ENCODE data around the gene CAPN10. TPM values are rescaled to one million over a fixed set of nuclear protein-coding genes. Genes with fewer than 3 reads are reported as not detected.

CAPN10 gene
- total RNA-seq, 2 donors from 2014 or later = 64.2 to 82.9 TPM

DNA sequence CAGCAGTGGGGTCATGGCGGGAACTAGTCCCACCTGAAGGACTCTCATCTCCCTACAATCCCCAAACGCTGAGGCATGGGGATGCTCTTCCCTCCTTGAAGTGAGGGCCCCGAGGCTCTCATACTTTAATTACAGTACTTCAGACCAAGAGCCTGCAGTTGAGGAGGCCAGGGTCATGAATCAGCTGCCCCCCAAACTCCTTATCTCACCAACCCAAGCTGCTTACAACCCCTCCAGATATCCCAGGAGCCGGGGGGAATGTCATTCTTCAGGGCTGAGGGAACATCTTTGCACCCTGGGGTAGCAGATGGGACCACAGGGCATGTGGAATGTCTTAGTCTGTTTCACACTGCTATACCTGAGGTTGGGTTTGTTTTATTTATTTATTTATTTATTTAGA, 2.8 kb upstream of the CAPN10 start:
- H3K4me1 Mint-ChIP-seq = peaks cover 44% of the 10 kb centered on the region
- peak overlapping the region; percentile 43 for H3K27ac Mint-ChIP-seq
- no peaks in the 10 kb centered on the region for H3K9me3 ChIP-seq (ENCODE audit: control insufficient read depth, low read length, poor library complexity, severe bottlenecking)
- H3K4me3 Mint-ChIP-seq = no peak overlapping the region
- peaks cover 4% of the 10 kb centered on the region for H3K36me3 Mint-ChIP-seq (ENCODE audit: low read depth)
- DNase-seq = no peak
- no peaks in the 10 kb centered on the region for H3K27me3 Mint-ChIP-seq
- no peak for ATAC-seq

DNA sequence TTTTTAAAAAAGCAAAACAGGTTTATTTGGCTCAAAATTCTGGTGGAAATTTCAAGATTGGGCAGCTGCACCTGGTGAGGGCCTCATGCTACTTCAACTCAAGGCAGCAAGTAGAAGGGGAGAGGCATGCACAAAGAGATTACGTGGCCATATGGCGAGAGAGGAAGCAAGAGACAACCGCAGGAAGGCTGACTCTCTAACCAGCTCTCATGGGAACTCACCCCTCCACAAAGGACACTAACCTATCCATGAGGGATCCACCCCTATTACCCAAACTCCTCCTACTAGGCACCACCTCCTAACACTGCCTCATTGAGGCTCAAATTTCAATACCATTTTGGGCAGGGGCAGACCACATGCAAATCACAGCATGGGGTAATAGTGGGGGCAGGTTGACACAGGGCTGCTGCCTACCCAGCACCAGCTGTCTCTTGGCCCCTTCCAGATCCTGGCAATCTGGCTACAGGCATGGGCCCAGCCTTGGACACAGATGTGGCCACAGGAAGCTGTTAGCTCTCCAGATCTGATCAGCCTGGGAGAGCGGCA, 2.0 kb upstream of the CAPN10 start:
- Mint-ChIP-seq H3K4me3 (peak overlapping the region; percentile 94), H3K27ac (peak overlapping the region; percentile 96), H3K36me3 (ENCODE audit: low read depth) (peaks cover 4% of the 10 kb centered on the region), H3K27me3 (no peaks in the 10 kb centered on the region), H3K4me1 (peaks cover 43% of the 10 kb centered on the region)
- DNase-seq = no peak
- ATAC-seq = no peak
- no peaks in the 10 kb centered on the region for H3K9me3 ChIP-seq (ENCODE audit: control insufficient read depth, low read length, poor library complexity, severe bottlenecking)

DNA sequence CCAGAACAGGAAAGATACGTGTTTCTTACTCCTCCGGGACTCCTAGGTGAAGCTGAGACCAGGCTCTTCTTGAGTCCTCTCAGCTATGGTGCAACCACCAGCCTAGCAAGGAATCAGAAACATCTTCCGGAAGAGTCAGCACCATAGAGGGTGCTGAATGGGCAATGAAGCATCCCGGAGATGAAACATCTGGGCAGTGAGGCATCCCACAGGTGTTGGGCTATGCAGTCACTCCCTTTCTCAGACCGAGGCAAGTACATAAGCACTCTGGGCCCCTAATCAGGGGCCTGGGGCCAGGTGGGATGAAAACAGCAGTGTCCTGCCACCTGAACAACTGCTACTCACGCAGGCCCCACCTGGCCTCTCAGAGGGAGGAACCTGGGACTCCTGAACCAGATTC, 1.4 kb upstream of the CAPN10 start:
- Mint-ChIP-seq H3K27ac (peak overlapping the region; percentile 96), H3K4me3 (peak overlapping the region; percentile 94), H3K36me3 (ENCODE audit: low read depth) (peaks cover 4% of the 10 kb centered on the region), H3K4me1 (peaks cover 37% of the 10 kb centered on the region), H3K27me3 (no peaks in the 10 kb centered on the region)
- H3K9me3 ChIP-seq (ENCODE audit: control insufficient read depth, low read length, poor library complexity, severe bottlenecking) = no peaks in the 10 kb centered on the region
- ATAC-seq (no peak), DNase-seq (no peak)

DNA sequence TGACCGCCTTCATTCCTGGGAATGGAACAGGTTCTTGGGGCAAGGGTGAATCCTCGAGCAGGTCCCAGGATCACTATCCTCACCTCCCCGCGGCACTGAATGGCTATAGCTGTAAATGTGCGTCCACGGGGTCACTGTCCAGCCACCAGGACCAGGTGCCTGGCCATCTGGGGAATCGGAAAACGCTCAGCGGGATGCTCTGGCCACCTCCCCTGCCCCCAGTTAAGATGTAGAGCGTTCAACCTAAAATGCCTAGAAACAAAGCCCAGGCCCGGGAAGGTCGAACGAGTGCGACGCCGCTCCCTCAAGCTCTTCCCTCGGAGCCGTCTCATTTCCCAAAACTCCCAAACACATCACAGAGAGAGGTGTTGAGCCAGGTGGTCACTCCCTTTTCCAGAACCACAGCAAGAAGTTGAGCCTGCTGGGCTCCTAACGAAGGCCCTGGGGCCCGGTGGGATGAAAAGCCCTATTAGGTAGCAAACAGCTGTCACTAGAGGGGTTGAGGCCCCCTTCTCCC, 795 bp upstream of the CAPN10 start:
- Mint-ChIP-seq H3K4me1 (peaks cover 31% of the 10 kb centered on the region), H3K4me3 (peak overlapping the region; percentile 94), H3K27ac (peak overlapping the region; percentile 96), H3K27me3 (no peaks in the 10 kb centered on the region), H3K36me3 (ENCODE audit: low read depth) (peaks cover 2% of the 10 kb centered on the region)
- DNase-seq = no peak
- no peaks in the 10 kb centered on the region for H3K9me3 ChIP-seq (ENCODE audit: control insufficient read depth, low read length, poor library complexity, severe bottlenecking)
- ATAC-seq = no peak

DNA sequence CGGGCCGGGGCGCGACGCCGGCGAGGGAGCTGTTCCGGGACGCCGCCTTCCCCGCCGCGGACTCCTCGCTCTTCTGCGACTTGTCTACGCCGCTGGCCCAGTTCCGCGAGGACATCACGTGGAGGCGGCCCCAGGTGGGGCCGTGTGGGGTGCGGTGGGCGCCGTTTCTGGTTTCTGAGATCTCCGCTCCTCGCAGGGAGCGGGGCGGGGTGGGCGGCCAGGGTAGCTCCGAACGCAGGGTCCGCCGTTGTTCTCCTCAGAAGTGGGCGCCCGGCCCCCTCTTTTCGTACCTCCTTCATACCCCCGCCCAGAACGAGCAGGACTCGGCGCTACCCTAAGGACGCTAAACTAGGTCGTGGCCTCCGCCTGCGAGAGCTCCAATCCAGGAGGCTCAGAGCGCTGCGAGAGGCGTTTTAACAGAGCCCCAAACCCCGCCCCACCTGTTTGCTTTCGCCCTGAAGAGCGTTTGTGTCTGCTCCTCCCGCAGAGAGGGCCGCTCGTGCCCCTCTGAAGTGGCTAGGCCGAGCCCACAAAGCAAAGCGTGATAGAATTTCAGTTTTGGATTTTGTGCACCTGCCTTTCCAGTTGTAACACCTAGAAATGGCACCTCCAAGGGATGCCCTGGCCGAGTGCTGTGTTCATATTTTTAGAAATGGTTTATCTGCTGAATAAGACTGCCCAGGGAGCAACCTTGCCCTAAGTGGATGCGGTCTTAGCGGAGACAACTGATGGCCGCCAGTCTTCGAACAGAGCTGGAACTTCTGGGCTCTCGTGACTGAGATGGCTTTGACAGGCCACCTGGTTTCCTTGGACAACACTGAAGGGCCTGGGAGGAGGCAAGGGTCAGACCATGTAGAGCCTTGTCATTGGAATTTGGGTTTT, 626 bp downstream of the CAPN10 start:
- peak; percentile 47 to 63 (median 52) for DNase-seq
- Mint-ChIP-seq H3K27ac (peak overlapping the region; percentile 96), H3K27me3 (no peaks in the 10 kb centered on the region), H3K4me3 (peak overlapping the region; percentile 95), H3K36me3 (ENCODE audit: low read depth) (peaks cover 6% of the 10 kb centered on the region), H3K4me1 (peaks cover 31% of the 10 kb centered on the region)
- peak; percentile 51 for ATAC-seq
- no peaks in the 10 kb centered on the region for H3K9me3 ChIP-seq (ENCODE audit: control insufficient read depth, low read length, poor library complexity, severe bottlenecking)

DNA sequence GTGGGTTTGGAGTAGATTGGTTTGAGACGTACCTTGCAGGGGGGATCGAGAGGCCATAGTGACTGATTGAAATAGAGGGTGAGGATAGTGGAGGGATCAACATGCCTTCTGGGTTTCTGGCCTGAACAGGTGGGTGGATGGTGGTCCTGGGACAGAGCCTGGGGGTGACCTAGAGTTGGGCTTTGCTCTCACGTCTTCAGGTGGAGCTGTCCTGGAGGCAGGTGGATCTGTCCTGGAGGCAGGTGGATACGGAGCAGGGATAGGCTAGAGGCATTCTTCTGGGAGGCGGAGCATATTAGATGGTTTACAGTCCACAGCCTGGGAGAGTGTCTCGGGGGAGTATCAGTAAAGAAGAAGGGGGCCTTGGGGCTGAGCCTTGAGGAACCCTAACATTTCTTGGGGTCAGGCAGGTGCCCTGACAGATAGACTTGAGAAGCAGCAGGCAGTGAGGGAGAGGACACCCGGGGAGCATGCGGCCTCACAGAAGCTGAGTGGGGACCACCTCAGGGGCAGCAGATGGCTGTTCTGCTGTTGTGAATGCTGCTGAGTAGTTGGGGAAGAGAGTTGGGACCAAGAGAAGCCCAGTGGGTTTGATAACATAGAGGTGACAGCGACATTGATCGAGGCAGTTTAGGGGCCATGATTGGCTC, 1.6 kb downstream of the CAPN10 start:
- no peaks in the 10 kb centered on the region for H3K9me3 ChIP-seq (ENCODE audit: control insufficient read depth, low read length, poor library complexity, severe bottlenecking)
- Mint-ChIP-seq H3K4me1 (peaks cover 31% of the 10 kb centered on the region), H3K27ac (peak overlapping the region; percentile 96), H3K27me3 (no peaks in the 10 kb centered on the region), H3K36me3 (ENCODE audit: low read depth) (peaks cover 6% of the 10 kb centered on the region), H3K4me3 (peak overlapping the region; percentile 95)
- DNase-seq (no peak), ATAC-seq (no peak)

DNA sequence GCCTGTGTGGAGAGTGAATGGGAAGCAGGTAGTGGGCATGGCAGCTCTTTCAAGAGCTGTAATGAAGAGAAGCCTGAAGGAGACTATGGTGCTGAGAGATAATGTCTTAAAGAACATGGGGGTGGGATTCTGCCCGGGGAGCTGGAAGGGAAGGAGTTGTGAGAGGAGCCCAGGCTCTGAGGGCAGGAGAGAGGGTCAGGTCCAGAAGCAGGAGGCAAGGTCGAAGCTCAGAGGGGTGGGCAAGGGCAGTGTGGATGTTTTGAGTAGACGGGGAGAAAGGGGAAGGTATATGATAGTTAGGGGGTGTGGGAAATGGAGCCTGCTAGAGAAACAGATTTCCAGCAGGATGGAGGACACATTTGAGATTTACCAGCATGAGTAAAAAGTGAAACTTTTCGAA, 2.1 kb downstream of the CAPN10 start:
- Mint-ChIP-seq H3K27me3 (no peaks in the 10 kb centered on the region), H3K4me3 (peak overlapping the region; percentile 95), H3K36me3 (ENCODE audit: low read depth) (peaks cover 6% of the 10 kb centered on the region), H3K27ac (peak overlapping the region; percentile 96), H3K4me1 (peaks cover 33% of the 10 kb centered on the region)
- DNase-seq (no peak), ATAC-seq (no peak)
- H3K9me3 ChIP-seq (ENCODE audit: control insufficient read depth, low read length, poor library complexity, severe bottlenecking) = no peaks in the 10 kb centered on the region

DNA sequence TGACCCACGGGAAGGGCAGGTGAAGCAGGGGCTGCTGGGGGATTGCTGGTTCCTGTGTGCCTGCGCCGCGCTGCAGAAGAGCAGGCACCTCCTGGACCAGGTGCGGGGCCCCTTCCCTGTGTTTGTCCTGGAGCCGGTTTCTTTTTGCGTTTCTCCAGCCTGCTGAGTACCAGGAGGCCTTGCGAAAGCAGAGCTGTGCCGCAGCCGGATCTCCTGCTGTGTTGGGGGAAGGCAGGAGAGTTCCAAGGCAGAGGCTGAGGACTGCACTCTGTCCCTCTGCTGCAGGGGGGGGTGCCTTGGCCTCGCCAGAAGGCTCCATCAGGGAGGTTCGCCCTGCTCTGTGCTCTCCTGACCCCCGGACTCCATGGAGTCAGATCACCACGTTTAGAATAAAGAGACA, 2.8 kb downstream of the CAPN10 start:
- peaks cover 33% of the 10 kb centered on the region for H3K4me1 Mint-ChIP-seq
- peaks cover 6% of the 10 kb centered on the region for H3K36me3 Mint-ChIP-seq (ENCODE audit: low read depth)
- no peaks in the 10 kb centered on the region for H3K9me3 ChIP-seq (ENCODE audit: control insufficient read depth, low read length, poor library complexity, severe bottlenecking)
- no peak for ATAC-seq
- H3K27ac Mint-ChIP-seq = no peak overlapping the region
- no peak overlapping the region for H3K4me3 Mint-ChIP-seq
- H3K27me3 Mint-ChIP-seq = no peaks in the 10 kb centered on the region
- no peak for DNase-seq

DNA sequence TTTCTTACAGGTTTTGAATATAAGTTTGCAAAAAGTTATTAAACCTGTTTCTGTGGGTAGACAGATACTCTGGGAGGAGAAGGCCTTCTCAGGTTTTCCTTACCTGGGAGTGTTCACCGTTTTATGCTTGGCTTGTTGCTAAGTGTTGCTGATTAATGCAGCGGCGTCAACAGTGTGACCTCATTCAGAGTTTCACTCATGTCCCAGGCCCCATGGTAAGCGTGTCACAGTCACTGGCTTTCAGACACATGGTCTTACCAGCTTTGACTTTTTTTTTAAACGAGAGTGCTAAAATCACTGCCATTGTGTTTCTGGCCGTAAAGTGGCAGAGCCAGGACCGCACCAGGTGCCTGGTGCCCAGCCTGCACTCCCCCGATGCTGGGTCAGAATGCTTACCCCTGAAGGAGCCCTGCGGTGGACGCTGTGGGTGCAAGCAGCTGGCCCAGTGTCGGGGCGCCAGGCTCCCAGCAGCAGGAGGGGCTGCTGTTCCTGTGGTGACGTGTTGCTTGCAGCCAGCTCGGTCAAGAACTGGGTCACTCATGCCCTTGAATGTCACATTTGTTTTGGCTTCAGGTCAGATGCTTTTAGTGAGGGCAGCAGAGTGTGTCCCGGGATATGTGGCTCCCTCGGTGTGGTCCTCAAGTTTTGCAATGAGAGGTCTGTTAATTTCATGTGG, 3.5 kb downstream of the CAPN10 start:
- H3K9me3 ChIP-seq (ENCODE audit: control insufficient read depth, low read length, poor library complexity, severe bottlenecking) = no peaks in the 10 kb centered on the region
- Mint-ChIP-seq H3K4me1 (peaks cover 31% of the 10 kb centered on the region), H3K27me3 (no peaks in the 10 kb centered on the region), H3K36me3 (ENCODE audit: low read depth) (peaks cover 6% of the 10 kb centered on the region), H3K27ac (no peak overlapping the region), H3K4me3 (no peak overlapping the region)
- no peak for ATAC-seq
- no peak for DNase-seq

DNA sequence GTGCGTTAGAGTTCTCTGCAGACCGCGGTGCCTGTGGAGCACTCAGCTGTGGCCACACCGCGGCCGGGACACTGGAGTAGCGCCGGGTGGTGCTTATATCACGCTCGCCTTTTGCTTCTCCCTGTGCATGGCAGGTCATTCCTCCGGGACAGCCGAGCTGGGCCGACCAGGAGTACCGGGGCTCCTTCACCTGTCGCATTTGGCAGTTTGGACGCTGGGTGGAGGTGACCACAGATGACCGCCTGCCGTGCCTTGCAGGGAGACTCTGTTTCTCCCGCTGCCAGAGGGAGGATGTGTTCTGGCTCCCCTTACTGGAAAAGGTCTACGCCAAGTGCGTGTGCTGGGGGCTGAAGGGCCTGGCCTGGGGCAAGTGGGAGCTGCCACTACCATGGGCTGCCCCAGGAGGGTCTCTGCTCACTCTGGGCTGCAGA, 4.2 kb downstream of the CAPN10 start:
- Mint-ChIP-seq H3K4me1 (peaks cover 30% of the 10 kb centered on the region), H3K4me3 (no peak overlapping the region), H3K36me3 (ENCODE audit: low read depth) (peaks cover 6% of the 10 kb centered on the region), H3K27me3 (no peaks in the 10 kb centered on the region), H3K27ac (peak overlapping the region; percentile 27)
- DNase-seq (peak in 1 of 3 donors; percentile 8), ATAC-seq (no peak)
- no peaks in the 10 kb centered on the region for H3K9me3 ChIP-seq (ENCODE audit: control insufficient read depth, low read length, poor library complexity, severe bottlenecking)

DNA sequence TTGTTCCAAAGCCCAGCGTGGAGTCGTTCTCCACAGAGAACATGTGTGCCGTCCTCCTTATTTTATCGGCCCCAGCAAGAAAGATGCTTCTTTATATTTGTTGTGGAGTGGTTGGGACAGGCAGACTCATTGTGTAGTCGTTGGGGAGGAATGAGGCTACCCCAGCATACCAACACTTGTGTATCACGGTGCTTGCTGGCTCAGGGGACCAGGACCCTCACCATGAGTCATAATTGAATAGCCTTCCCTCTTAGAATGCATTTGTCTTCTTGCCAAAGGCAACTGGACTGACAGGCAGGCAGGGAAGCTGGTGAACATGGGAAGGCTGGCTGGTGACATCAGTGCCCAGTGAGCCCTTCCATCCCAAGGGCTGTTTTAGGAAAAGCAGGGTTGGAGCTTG, 4.7 kb downstream of the CAPN10 start:
- Mint-ChIP-seq H3K4me1 (peaks cover 25% of the 10 kb centered on the region), H3K27ac (peak overlapping the region; percentile 27), H3K4me3 (no peak overlapping the region), H3K36me3 (ENCODE audit: low read depth) (peaks cover 6% of the 10 kb centered on the region), H3K27me3 (no peaks in the 10 kb centered on the region)
- DNase-seq (no peak), ATAC-seq (no peak)
- no peaks in the 10 kb centered on the region for H3K9me3 ChIP-seq (ENCODE audit: control insufficient read depth, low read length, poor library complexity, severe bottlenecking)

DNA sequence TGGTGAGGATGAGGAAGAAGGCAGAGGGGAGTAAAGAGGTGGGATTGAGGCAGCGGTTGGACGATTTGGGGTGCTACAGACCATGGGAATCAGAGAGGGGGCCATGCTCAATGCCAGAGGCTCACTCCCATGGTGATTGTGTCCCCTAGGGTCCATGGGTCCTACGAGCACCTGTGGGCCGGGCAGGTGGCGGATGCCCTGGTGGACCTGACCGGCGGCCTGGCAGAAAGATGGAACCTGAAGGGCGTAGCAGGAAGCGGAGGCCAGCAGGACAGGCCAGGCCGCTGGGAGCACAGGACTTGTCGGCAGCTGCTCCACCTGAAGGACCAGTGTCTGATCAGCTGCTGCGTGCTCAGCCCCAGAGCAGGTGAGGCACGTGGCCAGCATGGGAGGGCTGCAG, 5.2 kb downstream of the CAPN10 start:
- Mint-ChIP-seq H3K4me3 (no peak overlapping the region), H3K27me3 (no peaks in the 10 kb centered on the region), H3K36me3 (ENCODE audit: low read depth) (peaks cover 6% of the 10 kb centered on the region), H3K4me1 (peaks cover 25% of the 10 kb centered on the region), H3K27ac (no peak overlapping the region)
- H3K9me3 ChIP-seq (ENCODE audit: control insufficient read depth, low read length, poor library complexity, severe bottlenecking) = no peaks in the 10 kb centered on the region
- ATAC-seq (no peak), DNase-seq (no peak)
